A549 (cell line): ENCODE measurements around the gene ZC3H14. TPM values are rescaled to one million over a fixed set of nuclear protein-coding genes. Genes with fewer than 3 reads are reported as not detected.

Experiments
- ATAC-seq, 2 experiments: fragments of 200-7000 bp in 1 of 2; fragments of >200 bp in 1 of 2; cut with Nextera tagmentation in 1 of 2; cut with Tn5 transposase in 1 of 2; 3 replicates each; pipeline versions ENCODE4 v1.8.0 to v1.9.1; 2018 to 2020; ENCODE audit warnings: mild to moderate bottlenecking in 1 of 2, moderate library complexity in 1 of 2
- CTCF ChIA-PET: fragments of 300-600 bp; sonication (Branson Sonifier 250); formaldehyde crosslinking; extraction: SDS; loops from one replicate; lab custom pipeline; 2021; ENCODE audit warnings: antibody characterized with exemption, inconsistent platforms; lab: Yijun Ruan, JAX
- POLR2A ChIA-PET: fragments of 350-600 bp; formaldehyde crosslinking; extraction: SDS; loops from one replicate; lab custom pipeline; 2021; ENCODE audit warnings: antibody characterized with exemption, inconsistent platforms; lab: Yijun Ruan, JAX
- DNase-seq, 2 experiments: peaks; one replicate each; pipeline versions ENCODE4 v3.0.0 to v3.0.0-alpha.2; 2011 to 2016; ENCODE audit warnings: low read depth in 1 of 2, low spot score in 1 of 2
- FAIRE-seq: peaks from 2 replicates; lab custom pipeline; 2011; peaks lifted over from hg19 to GRCh38; lab: Jason Lieb, UNC
- H3K27ac ChIP-seq, 2 experiments: fragments of >200 bp; sonication (Bioruptor Twin); formaldehyde crosslinking; 3 replicates each; pipeline ENCODE4 v1.5.1; 2016 to 2017
- H3K4me1 ChIP-seq: fragments of >200 bp; sonication (Bioruptor Twin); formaldehyde crosslinking; 3 replicates; pipeline ENCODE4 v1.6.1; 2016
- H3K4me2 ChIP-seq: fragments of >200 bp; sonication (Bioruptor Twin); formaldehyde crosslinking; 3 replicates; pipeline ENCODE4 v1.6.1; 2016
- H3K4me3 ChIP-seq: fragments of >200 bp; sonication (Bioruptor Twin); formaldehyde crosslinking; 3 replicates; pipeline ENCODE4 v1.5.1; 2016
- H3K9me3 ChIP-seq: fragments of >200 bp; sonication (Bioruptor Twin); formaldehyde crosslinking; 3 replicates; pipeline ENCODE4 v1.6.1; 2016
- BHLHE40 ChIP-seq: IDR thresholded peaks from 2 replicates; pipeline ENCODE4 v1.6.1; 2012; ENCODE audit warnings: low read depth, low read length, inconsistent platforms
- CBX2 ChIP-seq: fragments of 200-600 bp; sonication (generic); IDR thresholded peaks from 2 replicates; pipeline ENCODE4 v1.6.1; 2016; ENCODE audit warnings: low read depth, mild to moderate bottlenecking, borderline replicate concordance
- CBX8 ChIP-seq: fragments of 200-600 bp; sonication (generic); IDR thresholded peaks from 2 replicates; pipeline ENCODE4 v1.6.1; 2016
- CHD2 ChIP-seq: fragments of 150-350 bp; IDR thresholded peaks from 2 replicates; pipeline ENCODE4 v1.6.1; 2014; ENCODE audit warnings: low read length; ENCODE audit not compliant: partially characterized antibody
- CHD4 ChIP-seq: fragments of 200-600 bp; sonication (generic); IDR thresholded peaks from 2 replicates; pipeline ENCODE4 v1.6.1; 2016; ENCODE audit warnings: antibody characterized with exemption, mild to moderate bottlenecking, borderline replicate concordance
- CTCF ChIP-seq: fragments of >200 bp; sonication (Bioruptor Twin); formaldehyde crosslinking; IDR thresholded peaks from 3 replicates; pipeline ENCODE4 v1.5.1; 2016
- EHF ChIP-seq: fragments of 250-450 bp; sonication (Bioruptor Pico); IDR thresholded peaks from 2 replicates; pipeline ENCODE4 v1.5.0; 2020; ENCODE audit warnings: mild to moderate bottlenecking
- EHMT2 ChIP-seq: fragments of 200-600 bp; sonication (generic); IDR thresholded peaks from 2 replicates; pipeline ENCODE4 v1.6.1; 2016; ENCODE audit warnings: antibody characterized with exemption, low read depth, mild to moderate bottlenecking, moderate library complexity
- EP300 ChIP-seq, 2 experiments: fragments of >200 bp; sonication (Bioruptor Twin); formaldehyde crosslinking; IDR thresholded peaks; 2 replicates in 1 of 2; 3 replicates in 1 of 2; pipeline ENCODE4 v1.6.1; 2016 to 2017
- ESRRA ChIP-seq: fragments of 150-350 bp; IDR thresholded peaks from 2 replicates; pipeline ENCODE4 v1.6.1; 2014; ENCODE audit warnings: mild to moderate bottlenecking, low read length, borderline replicate concordance
- FOSB ChIP-seq: fragments of 250-450 bp; sonication (Bioruptor Pico); IDR thresholded peaks from 2 replicates; pipeline ENCODE4 v1.5.0; 2020; ENCODE audit warnings: mild to moderate bottlenecking, moderate library complexity
- GATA3 ChIP-seq: IDR thresholded peaks from 2 replicates; pipeline ENCODE4 v1.6.1; 2012; ENCODE audit warnings: borderline replicate concordance
- HDAC2 ChIP-seq: fragments of 200-600 bp; sonication (generic); IDR thresholded peaks from 2 replicates; pipeline ENCODE4 v1.6.1; 2016
- HES2 ChIP-seq: fragments of >200 bp; sonication (Bioruptor Twin); formaldehyde crosslinking; IDR thresholded peaks from 2 replicates; pipeline ENCODE4 v1.6.1; 2016
- HEYL ChIP-seq: fragments of 250-450 bp; sonication (Bioruptor Pico); IDR thresholded peaks from 2 replicates; pipeline ENCODE4 v1.8.0; 2021; ENCODE audit warnings: mild to moderate bottlenecking, moderate library complexity
- HOXB13 ChIP-seq: fragments of 250-450 bp; sonication (Bioruptor Pico); IDR thresholded peaks from 2 replicates; pipeline ENCODE4 v1.5.0; 2020; ENCODE audit warnings: low read depth, mild to moderate bottlenecking, moderate library complexity
- JUNB ChIP-seq: fragments of >200 bp; sonication (Bioruptor Twin); formaldehyde crosslinking; IDR thresholded peaks from 2 replicates; pipeline ENCODE4 v1.6.1; 2016
- KDM1A ChIP-seq: fragments of 200-600 bp; sonication (generic); IDR thresholded peaks from 2 replicates; pipeline ENCODE4 v1.6.1; 2016; ENCODE audit warnings: low read depth, mild to moderate bottlenecking
- MYC ChIP-seq: IDR thresholded peaks from 2 replicates; pipeline ENCODE4 v1.6.1; 2012; ENCODE audit warnings: mild to moderate bottlenecking, inconsistent platforms, low read length, improper control_type of control experiment, borderline replicate concordance
- NFE2L2 ChIP-seq: fragments of 150-350 bp; conservative IDR thresholded peaks from 2 replicates; pipeline ENCODE4 v1.6.1; 2014; ENCODE audit warnings: low read length
- NPAS2 ChIP-seq: fragments of 250-450 bp; sonication (Bioruptor Pico); IDR thresholded peaks from 2 replicates; pipeline ENCODE4 v1.8.0; 2022; ENCODE audit warnings: mild to moderate bottlenecking, moderate library complexity, borderline replicate concordance
- NR3C1 ChIP-seq: fragments of >200 bp; sonication (Bioruptor Twin); formaldehyde crosslinking; IDR thresholded peaks from 3 replicates; pipeline ENCODE4 v1.6.1; 2017
- RARB ChIP-seq: fragments of 250-450 bp; sonication (Bioruptor Pico); IDR thresholded peaks from 2 replicates; pipeline ENCODE4 v1.8.0; 2021; ENCODE audit warnings: mild to moderate bottlenecking, moderate library complexity
- RFX5 ChIP-seq: fragments of 450-650 bp; IDR thresholded peaks from 2 replicates; pipeline ENCODE4 v1.7.1; 2014; ENCODE audit warnings: antibody characterized with exemption, mild to moderate bottlenecking, moderate library complexity
- SREBF2 ChIP-seq: fragments of 450-650 bp; IDR thresholded peaks from 2 replicates; pipeline ENCODE4 v1.6.1; 2014; ENCODE audit warnings: mild to moderate bottlenecking, moderate library complexity
- ZSCAN20 ChIP-seq: fragments of 250-450 bp; sonication (Bioruptor Pico); IDR thresholded peaks from 2 replicates; pipeline ENCODE4 v1.8.0; 2022; ENCODE audit warnings: mild to moderate bottlenecking, moderate library complexity
- WGBS: methylation state at CpG from one replicate; pipeline ENCODE4 v1.1.6; 2017; ENCODE audit errors: missing lambda C conversion rate; 5-methylcytosine and 5-hydroxymethylcytosine counted together
- polyA plus RNA-seq, 4 experiments: library from polyadenylated mRNA; depleted of rRNA in 3 of 4; stranded (reverse); fragments of >200 nt; fragmentation: RNase III in 1 of 4; extraction: RNeasy Plus Mini Kit Qiagen cat#74134 plus additional on column Dnase treatment in 1 of 4; gene quantifications; 2 replicates in 3 of 4; 3 replicates in 1 of 4; pipeline ENCODE4 v1.2.3, GENCODE V29; 2011 to 2017
- TF ChIP-seq, protein P1 (sequence below): IDR thresholded peaks from 2 replicates; pipeline ENCODE4 v1.6.1; 2012
- TF ChIP-seq, protein P2 (sequence below): IDR thresholded peaks from 2 replicates; pipeline ENCODE4 v1.6.1; 2012; ENCODE audit warnings: low read depth, borderline replicate concordance

The ZC3H14 gene
- polyA plus RNA-seq, 2 of the 4 experiments (the other 2 are of a cell fraction) = 64.5 to 141 TPM

DNA sequence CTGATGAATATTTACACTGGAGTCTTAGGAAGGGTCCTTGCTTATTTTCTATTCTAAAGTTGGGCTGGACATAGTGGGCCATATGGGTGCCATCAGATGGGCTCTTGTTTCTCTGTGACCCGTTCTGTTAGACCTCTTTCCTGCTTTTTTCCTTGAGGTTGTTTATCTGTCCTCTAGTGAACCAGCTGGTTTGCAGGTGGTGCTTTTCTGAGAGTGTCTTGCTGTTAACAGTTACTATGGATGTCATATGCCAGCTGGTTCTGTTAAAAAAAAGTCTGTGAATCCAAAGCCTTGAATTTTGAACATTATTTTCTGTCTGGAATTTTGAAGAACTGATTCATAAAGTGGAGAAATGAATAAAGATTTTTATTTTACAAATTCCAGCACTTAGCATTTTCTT is 29.2 kb downstream of the ZC3H14 start:
- H3K9me3 ChIP-seq = no peaks in the 10 kb centered on the region
- H3K4me2 ChIP-seq = no peak overlapping the region
- CTCF ChIA-PET = no interaction called here
- H3K27ac ChIP-seq = no peak overlapping the region; a peak in 1 of 6 replicates
- FAIRE-seq = no peak
- 97% methylated on average over 1 of the region's 1 CpG for WGBS
- H3K4me1 ChIP-seq = peaks cover 31% of the 10 kb centered on the region
- POLR2A ChIA-PET = no interaction called here
- H3K4me3 ChIP-seq = no peak overlapping the region
- TF ChIP-seq ESRRA (no peak), FOSB (CRISPR knock-in tag) (no peak), RFX5 (no peak), BHLHE40 (no peak), CBX2 (no peak), ZSCAN20 (CRISPR knock-in tag) (no peak), RARB (no peak), EHF (no peak), NR3C1 (no peak), CHD4 (no peak), NPAS2 (CRISPR knock-in tag) (no peak), CTCF (no peak), JUNB (no peak), CHD2 (no peak), MYC (no peak), NFE2L2 (no peak), HOXB13 (CRISPR knock-in tag) (no peak), HES2 (no peak)
- TF ChIP-seq, protein P1, sequence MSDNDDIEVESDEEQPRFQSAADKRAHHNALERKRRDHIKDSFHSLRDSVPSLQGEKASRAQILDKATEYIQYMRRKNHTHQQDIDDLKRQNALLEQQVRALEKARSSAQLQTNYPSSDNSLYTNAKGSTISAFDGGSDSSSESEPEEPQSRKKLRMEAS = no peak
- DNase-seq = no peak
- no peak for ATAC-seq

DNA sequence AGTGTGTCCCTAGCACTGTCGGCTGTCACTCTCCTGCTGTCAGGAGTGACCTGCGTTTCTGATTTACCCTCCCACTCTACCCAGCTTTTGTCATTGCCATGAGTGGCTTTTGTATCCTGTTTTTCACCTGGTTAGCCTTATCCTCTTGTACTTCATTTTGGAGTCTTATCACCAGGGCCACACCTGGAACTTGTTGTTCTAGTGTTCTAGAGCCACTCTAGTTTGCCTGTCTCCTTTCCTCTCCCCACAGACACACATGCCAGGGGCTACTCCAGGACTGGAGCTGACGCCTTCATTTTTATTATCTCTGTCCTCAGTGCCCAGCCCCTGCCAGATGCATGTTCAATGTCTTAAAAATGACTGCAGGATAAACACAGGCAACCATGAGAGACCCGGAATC is 34.2 kb downstream of the ZC3H14 start:
- DNase-seq = no peak
- 92% methylated on average over 4 of the region's 4 CpGs for WGBS
- CTCF ChIA-PET = interaction anchor here (1.3 kb wide), 1 partner anchor 30 kb away, joined by 3 read pairs; no protein-coding TSS in a partner anchor
- Histone ChIP-seq H3K4me2 (no peak overlapping the region), H3K9me3 (no peaks in the 10 kb centered on the region), H3K27ac (no peak overlapping the region), H3K4me3 (no peak overlapping the region), H3K4me1 (peaks cover 6% of the 10 kb centered on the region; the same call in 2 of the 3 replicates)
- ATAC-seq = no peak; a peak in 1 of 6 replicates
- TF ChIP-seq HEYL (CRISPR knock-in tag) (no peak), EHMT2 (no peak), SREBF2 (no peak), CBX8 (no peak), KDM1A (no peak), EP300 (IDR thresholded peaks at IDR 0.05) (no peak), CHD2 (no peak), GATA3 (no peak), ZSCAN20 (CRISPR knock-in tag) (no peak), HDAC2 (no peak)
- TF ChIP-seq, protein P2, sequence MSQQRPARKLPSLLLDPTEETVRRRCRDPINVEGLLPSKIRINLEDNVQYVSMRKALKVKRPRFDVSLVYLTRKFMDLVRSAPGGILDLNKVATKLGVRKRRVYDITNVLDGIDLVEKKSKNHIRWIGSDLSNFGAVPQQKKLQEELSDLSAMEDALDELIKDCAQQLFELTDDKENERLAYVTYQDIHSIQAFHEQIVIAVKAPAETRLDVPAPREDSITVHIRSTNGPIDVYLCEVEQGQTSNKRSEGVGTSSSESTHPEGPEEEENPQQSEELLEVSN = no peak
- no peak for FAIRE-seq
- POLR2A ChIA-PET = no interaction called here
